HG03575 (cell line): ENCODE results near the gene PPP3CA.

Source experiments
- ATAC-seq: cut with Tn5 transposase; IDR thresholded peaks from one replicate; pipeline ENCODE4 v1.9.1; 2021; ENCODE audit not compliant: unreplicated experiment, insufficient number of reproducible peaks, low FRiP score; ENCODE audit errors: extremely low read depth

Gene PPP3CA

DNA sequence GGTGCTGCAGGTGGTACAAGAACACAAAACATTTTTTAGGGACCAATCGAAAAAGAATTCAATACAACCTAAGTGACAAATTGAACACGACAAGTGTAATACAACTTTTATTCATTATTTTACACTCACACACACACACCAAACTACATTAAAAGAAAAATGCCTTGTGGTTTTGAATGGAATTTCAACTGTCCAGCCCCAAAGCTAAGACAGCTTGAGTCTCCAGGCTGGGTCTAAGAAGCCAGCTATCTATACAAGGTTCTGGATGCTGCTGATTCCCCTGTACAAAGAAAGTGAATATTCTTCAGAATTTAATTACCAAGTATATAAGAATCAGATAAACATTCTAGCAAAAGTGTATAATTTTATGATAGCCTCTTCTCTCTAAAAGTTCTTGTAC is 118.2 kb downstream of the PPP3CA start:
- no peak for ATAC-seq

- no peak for ATAC-seq
These were observed 119.6 kb downstream of the PPP3CA start for GRCh38 chr4:101227715-101228114.

DNA sequence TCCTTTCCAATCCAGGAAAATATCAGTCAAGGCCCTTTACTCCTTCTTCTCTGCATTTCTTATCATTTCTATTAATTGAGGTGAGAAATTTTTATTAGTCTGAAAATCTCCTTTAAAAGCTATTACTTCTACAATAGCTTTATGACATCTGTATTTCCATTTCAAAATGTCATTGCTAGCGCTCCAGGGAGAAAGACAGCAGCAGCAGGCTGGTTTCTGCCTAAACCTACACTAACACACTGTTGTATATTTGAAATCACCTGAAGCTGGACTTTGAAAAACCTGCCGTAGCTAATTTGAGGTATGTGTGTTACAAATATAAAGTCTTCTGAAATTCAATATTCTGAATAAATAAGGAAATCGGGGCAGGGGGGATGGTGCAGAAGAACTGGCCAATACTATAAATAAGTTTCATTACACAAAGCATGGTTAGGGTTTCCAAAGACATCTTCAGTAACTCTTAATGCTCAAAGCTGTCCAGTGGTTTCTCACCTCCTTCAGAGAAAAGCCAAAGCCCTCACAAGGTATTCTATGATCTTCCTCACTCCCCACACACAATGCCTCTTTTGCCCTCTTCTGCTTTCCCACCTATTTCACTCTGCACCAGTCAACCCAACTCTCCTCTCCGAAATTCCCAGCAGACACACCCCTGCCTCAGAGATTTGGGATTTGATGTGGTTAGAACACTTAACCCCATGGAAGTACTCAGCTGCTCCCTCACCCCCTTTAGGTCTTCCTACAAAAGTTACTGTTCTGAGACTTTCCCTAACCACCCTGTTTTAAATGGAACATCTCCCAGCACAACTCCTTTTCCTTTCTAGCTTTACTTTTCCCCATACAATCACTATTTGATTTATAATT is 122.7 kb downstream of the PPP3CA start:
- ATAC-seq, result no peak

DNA sequence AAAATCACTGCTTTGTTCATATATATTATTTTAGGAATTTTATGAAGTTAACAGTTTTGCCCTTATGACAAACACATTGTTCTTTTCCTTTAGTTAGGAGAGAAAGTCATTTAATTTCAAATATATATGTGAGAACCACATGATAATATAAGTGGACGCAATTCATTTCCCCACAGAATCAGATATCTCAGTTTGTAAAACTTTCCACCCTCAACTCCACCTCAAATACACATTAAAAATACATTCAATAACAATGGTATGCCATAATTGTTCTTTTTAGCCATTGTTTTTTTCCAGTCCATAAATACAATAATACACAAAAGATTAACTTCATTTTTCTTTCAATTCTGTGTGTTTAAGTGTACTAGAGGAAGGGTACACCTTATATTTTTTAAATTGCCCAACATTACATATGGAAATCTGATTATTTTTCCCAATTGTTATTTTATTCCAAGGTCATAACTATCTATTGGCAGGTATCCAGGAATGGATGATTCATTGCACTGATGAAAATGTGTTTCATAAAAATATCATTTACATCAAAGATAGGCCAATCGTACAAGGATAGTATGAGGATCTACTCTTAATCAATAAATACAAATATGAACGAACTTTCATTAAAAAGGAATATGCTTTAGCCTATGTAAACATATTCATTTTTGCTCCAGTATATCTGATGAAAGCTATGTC is 125.0 kb downstream of the PPP3CA start:
- ATAC-seq, result no peak

DNA sequence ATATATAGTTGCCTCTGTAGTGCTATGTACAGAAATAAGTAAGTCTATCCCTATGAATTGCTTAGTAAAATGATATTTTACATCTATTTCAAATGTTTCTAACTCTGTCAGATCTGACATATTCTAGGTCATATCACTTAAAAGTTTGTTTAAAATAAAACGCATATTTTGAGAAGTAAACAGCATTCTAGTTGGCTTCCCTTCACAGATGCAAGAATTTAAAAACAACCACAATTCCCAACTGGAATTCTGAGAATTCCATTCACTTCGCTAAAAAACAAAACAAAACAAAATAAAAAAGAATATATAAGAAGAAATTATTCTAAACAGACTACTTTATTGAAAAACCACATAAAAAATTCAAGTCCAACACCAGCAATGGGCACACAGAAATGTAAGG is 126.0 kb downstream of the PPP3CA start:
- no peak for ATAC-seq

DNA sequence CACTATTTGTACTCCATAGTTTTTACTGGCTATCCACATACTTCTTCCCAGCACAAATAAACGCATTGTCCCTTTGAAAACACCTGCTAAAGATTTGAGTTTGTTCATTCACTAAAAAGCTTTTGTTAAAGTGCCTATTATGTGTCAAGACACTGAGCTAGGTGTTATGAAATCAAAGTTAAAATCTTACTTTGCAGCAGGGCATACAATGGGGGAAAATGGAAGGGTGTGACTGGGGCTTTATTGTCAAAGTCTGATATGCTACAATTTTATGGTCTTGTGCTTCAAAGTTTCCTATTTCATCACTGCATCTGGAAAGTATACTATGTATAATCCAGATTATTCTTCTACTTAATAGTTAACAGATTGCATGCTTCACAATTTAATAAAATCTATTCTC is 128.4 kb downstream of the PPP3CA start:
- ATAC-seq, result no peak

DNA sequence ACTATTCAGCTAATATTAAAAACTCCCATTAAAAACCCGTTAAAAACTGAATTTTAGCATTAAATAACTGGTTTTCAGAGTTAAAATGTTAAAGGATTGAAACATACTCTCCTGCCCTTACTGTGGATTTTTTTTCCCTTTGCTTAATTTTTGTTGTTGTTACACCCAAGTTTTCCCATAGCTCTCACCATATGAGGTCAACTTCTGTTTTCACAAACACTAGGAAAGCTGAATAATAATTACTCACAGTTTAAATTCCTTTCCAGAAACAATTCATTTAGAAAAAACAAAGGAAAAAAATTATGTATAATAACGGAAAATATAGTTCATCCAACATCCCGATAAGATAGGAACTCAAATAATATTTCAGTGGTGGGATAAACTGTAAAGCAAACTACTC is 129.0 kb downstream of the PPP3CA start:
- no peak for ATAC-seq

GRCh38 chr4:101217353-101218031 is 129.8 kb downstream of the PPP3CA start:
- no peak for ATAC-seq

DNA sequence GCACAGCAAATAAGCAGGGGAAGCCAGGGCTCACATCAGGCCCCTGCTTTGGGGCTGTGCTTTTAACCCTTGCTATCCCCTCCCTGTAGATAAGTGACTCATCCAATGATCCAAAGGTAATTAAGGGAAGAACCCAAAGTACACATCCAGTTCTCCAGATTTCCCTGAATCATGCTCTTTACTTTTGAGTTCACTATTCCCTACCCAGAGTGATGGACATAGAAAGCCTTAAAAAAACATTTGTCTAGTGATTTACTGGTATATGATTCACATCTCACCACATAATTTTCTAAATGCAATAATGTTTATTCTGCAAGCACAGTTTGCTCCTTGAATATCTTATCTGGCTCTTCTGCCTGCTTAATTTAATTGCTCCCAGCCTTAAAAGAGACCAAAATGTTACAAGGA is 136.2 kb downstream of the PPP3CA start:
- no peak for ATAC-seq

DNA sequence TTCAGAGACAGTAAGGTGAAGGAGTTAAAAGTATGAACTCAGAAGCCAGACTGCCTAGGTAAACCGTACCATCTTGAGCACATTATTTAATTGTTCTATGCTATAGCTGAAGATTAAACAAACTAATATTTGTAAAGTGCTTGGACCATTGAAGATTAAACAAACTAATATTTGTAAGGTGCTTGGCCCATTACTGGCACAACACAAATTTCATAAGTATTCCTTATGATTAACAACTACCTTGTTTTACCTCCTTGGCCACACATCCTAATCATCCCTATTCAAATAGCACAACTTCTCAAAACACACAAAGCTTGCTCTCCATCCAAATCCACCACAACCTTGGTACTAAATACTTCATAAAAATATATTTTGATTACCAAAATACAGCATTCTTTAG is 137.0 kb downstream of the PPP3CA start:
- no peak for ATAC-seq

GRCh38 chr4:101208171-101208570 is 139.2 kb downstream of the PPP3CA start:
- ATAC-seq, result no peak

DNA sequence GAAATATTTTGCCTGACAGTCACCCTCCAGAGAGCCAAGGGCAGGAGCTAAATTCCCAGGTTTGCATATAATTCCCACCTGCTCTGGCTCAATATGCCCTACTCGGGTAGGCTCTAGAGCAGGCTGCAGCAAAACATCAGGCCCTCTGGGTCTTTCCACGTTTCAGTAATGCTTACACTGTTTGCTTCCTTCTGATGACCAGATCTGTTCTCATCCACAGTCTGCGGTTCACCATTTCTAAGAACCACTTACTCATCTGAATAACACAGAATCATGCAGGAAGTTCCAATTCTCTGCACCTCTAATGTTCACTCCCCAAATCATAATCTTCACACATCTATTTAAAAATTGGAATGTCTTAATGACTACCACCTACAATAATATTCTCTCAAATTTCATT is 141.4 kb downstream of the PPP3CA start:
- ATAC-seq, result peak; percentile 87

GRCh38 chr4:101201421-101201820 is 145.9 kb downstream of the PPP3CA start:
- no peak for ATAC-seq

DNA sequence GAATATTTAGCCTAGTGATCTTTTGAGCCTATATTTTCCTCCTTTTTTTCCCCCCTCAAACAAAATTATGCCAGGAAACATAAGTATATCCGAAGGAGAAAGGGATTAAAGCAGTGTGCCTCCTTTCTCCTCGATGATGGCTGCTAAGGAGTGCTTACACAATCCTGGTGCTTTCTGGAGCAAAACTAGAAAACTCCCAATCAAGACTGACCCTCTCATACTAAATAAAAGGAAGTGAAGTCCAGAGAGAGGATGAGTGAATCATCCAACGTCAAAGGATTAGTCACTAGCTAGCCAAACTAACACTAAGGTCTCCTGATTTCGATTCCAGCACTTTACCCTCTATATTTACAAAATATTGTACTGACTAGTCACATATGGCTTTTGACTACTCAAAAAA is 146.8 kb downstream of the PPP3CA start:
- ATAC-seq, result no peak

- no peak for ATAC-seq
These were observed 147.6 kb downstream of the PPP3CA start for GRCh38 chr4:101199507-101200285.

DNA sequence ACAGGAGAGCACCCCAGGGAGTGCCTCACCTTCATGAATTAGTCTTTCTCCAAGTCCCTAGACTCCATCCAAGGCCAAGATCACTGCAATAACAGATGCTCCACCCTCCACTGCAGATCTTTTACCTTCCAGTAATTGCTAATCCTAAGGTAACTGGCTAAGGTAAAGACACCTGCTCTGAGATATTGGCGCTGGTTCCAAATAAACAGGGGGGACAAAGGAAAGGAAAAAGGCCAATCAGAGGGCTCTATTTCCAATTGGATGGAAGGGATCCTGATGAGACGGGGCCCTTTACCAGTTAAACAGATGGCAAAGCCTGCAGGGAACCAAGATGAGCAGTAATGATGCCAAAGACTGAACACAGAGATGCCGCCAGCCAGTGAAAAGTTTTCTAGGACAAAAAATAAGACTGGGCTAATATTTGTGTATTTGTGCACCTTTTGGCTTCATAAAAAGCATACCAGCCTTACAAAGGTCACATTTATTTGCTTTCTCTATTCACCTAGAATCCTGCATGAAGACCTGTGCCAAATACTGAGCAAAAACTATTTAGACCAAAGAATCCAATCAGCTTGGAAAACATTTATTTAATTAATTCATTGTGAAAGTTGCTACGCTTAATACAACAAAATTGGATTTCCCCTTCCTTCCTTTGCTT is 148.5 kb downstream of the PPP3CA start:
- ATAC-seq, result no peak

DNA sequence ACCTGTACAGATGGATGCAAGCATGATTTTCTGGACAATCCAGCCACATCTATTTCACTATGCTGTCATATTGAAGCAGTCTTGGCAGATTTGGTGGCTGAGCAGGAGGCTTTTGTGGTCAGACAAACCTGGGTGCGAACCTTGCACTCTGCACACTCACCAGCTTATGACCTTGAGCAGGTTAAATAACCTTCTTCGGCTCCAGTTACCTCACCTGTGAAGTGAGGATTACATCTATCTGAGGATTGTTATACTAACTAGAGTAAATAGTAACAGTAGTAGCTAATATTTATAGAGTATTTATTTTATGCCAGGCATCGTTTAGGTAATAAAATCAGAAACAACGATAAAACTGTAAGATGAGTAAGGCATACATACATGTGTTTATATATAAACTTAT is 150.0 kb downstream of the PPP3CA start:
- no peak for ATAC-seq

GRCh38 chr4:101192244-101192643 is 155.1 kb downstream of the PPP3CA start:
- no peak for ATAC-seq
